ENCODE measurements around the gene MYH10.

MYH10 gene

DNA sequence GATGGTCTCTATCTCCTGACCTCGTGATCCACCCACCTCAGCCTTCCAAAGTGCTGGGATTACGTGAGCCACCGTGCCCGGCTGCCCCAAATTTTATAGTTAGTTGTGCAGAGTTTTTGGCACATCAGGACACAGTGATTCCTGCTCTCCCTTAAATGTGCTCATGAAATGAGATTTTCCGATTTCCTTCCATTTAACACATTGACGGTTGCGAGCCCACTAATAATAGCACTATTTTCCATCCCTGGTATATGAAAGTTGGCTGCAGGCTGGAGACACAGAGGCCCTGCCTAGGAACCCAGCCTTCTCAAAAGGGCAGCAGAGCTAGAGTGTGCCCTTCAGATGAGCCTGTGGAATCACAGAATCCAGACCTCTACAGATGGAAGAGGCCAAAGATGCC lies 17.4 kb upstream of the MYH10 start:
- DNase-seq = no peak

DNA sequence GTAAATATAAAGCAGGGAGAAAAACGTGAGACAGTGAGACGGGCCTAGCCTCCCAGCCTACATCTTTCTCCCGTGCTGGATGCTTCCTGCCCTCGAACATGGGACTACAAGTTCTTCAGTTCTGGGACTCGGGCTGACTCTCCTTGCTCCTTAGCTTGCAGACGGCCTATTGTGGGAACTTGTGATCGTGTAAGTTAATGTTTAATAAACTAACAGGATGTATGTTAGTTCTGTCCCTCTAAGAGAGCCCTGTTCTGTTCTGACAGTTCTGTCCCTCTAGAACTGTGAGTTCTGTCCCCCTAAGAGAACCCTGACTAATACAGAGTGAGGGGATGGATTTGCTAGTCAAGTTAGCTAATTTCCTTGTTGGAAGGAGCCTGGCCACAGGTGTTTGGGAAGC lies 16.7 kb upstream of the MYH10 start:
- DNase-seq = no peak

DNA sequence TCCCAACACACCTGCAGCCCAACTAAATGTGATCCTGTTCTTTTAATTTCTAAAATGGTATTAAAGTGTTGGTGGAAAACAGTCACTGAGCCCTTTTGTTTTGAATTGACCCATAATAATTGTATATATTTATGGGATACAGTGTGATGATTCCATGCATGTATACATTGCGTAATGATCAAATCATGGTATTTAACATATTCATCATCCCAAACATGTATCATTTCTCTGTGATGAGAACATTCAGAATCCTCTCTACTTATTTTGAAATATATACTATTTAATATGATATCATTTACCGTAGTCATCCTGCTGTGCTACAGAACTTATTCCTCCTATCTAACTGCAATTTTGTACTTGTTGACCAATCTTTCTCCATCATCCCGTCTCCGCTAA lies 14.0 kb upstream of the MYH10 start:
- DNase-seq = no peak

DNA sequence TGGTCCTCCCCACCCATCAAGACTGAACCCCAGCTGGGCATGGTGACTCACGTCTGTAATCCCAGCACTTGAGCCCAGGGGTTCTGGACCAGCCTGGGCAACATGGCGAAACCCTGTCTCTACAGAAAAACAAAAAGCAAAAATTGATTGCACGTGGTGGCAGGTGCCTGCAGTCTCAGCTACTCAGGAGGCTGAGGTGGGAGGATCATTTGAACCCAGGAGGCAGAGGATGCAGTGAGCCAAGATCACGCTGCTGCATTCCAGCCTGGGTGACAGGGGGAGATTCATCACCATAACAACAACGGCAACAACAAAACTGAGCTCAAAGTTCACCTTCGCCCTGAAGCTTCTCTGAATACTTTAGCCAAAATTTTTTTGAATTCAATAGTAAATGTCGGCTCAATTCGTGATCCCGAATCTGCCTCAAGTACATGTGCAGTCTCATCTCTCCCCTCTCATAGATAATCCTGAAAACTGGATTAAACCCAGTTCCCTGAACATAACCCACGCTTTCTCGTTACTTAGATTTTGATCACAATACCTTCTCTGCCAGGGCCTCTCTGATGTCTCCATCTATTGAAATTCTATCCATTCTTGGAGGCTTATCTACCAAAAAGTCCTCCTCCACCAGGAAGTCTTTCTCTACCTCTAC lies 13.5 kb upstream of the MYH10 start:
- DNase-seq = no peak

DNA sequence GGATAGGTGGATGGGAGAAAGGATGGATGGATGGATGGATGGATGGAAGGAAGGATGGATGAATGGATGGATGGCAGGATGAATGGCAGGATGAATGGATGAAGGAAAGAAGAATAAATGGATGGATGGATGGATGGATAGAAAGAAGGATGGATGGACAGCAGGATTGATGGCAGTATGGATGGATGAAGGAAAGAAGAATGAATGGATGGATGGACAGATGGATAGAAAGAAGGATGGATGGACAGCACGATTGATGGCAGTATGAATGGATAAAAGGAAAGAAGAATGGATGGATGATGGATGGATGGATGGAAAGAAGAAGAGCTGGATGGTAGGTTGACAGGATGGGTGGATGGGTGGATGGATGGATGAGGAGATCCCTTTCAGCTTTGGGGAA lies 9.2 kb upstream of the MYH10 start:
- no peak for DNase-seq

DNA sequence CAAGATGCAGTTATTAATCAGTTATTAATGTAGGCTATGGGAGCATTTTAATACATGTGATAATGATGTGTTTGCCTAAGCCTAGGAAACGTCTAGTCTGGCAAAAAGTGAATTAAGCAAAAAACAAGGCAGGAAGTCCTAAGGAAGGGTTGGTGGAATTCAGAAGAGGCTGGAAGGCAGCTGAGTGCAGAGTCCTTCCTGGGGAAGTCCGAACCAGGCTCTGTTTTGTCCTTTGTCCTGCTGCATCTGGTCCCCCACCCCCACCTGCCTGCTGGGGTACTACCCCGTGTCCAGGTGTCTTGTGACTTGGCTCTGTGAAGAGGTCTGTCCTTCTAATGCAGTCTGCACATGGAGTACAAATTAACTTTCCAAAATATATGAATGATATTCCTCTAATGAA lies 1.5 kb upstream of the MYH10 start:
- DNase-seq = no peak

DNA sequence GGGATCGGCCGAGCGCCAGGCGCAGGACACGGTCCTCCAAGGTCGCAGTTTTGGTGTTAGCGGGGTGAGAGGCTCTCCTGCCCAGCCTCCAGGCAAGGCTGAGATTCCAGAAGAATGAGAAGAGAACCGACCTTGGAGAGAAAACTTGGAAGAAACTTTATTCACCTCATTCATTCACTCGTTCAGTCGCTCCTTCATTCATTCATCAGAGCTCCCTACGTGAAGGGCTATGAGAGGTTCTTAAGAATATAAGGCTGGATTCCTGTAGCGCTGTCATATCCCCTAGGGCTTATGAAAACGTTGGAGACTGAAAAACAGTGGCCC lies 991 bp upstream of the MYH10 start:
- DNase-seq = no peak

DNA sequence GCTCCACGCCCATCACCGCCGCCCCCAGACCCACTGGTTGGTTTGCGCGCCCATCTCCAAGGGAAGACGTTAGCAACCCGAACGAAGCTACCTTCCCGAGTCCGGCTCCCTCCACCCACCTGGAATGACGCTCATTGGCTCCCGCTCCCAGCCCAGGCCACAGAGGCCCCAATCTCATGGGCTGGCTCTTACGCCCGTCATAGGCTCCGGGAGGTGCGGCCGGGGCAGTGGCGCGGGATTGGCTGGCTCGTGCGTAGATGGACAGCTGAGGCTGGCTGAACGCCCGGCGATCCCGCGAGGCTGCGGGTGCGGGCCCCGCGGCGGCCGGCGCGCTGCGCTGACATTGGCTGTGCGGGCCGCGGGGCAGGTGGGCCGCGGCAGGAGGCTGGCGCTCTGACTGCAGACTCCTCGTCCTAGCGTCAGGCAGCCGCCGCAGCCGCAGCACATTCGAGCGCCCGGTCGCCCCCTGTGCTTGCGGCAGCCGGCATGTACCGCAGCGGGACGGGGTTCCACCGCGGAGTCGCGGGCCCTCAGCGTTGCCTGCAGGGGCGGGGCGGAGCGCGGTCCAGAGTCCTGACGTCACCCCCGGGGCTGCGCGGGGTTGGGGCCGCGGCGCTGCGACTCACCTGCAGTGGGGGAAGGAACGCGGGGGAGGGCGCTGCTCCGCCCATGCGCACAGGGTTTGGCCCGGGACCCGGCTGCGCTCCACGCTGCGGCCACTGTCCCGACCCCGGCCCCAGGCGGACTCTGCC lies 453 bp upstream of the MYH10 start:
- peak; percentile 73 to 94 for DNase-seq

DNA sequence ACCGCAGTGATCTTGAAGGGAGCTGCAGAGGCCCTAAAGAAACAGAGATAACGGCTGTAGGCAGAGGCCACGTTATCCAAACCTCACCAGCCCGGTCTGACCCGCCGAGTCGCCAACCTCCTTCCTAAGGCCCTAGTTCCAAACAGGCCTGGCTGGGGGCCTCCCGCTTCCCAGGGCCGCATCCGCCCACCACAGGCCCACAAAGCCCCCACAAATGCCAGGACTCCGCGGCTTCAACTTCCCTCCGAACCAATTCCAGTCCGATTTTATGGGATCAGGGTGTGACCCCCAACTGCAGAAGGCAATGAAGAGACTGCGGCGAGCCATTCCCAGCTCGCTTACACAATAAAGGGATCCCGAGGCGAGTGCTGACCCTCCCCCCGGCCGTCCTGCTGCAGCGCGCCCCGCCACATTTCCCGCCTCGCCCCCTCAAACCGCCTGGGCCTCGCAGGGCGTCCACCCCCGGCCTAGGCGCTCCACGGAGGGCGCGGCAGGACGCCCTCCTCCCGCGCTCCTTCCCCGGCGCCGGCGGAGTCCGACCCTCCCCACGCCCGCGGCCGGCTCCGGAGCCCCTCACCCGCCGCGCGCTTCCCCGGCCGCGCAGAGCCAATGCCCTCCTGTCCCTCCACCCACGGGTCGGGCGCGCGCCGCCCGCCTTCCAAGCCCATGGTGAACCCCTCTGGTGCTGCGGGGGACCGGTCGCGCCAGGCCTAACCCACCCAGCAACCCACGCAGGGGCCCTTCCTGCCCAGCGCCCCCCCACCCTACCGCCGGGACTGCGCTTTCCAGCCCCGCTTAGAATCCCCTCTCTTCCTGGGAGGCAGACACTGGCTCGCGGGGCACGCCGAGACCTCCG lies 926 bp downstream of the MYH10 start:
- DNase-seq = no peak

DNA sequence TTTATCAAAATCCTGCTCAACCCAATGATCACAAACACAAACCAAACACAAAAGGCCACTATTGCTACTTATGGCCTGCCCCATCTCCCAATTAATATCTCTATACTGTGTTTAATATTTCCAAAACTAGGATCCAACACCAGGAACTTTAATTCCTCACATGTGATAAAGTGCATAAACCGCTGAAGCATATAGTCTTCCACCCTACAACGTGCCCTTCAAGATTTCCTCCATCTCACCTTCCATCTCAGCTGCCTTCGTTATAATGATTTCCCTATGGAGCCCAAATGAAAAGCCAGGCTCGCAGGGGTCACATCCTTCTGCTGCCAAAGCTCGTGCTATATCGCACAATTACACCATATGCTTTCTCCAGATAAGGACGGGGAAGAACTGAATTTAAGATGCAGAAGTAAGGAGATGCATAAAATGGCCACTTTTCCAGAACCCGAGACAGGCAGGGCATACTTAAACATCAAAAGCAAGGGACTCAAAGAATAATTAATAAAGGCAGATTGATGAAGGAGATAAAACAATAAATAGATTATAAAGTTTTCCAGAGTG lies 1.8 kb downstream of the MYH10 start:
- no peak for DNase-seq

DNA sequence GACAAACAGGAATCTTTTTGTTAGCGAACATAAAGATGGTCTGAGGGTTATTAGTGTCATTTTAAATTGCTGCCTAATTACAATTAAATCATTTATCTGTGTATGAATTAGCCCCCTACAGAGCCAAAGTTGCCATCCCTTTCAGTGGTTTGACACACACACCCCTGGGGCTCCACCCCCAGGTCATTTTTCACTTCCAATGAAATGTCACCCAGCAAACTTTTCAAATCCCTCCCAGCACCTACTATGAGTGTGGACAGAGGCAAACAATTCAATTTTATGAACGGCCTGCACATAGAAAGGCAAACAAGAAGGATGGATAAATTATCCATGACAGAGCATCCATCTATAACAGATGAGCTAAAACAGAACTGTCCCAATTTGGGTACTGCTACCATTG lies 2.4 kb downstream of the MYH10 start:
- DNase-seq = no peak

DNA sequence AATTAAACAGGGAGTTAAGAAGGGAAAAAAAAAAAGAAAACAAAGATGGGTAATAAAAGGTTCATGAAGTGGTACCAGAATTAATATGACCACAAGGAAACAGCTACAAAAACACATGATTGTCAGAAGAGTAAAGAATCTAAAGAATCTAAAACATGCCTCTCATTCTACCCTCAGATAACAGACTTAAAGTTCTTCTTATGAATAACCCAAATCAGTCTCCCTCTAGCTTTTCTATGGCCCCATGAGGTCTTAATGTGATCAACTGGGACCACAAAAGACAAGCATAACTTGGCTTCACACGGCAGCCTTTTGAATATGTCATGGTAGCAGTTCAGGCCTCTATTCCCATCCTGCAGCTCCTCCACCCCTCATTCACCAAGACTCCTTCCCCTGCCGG lies 6.9 kb downstream of the MYH10 start:
- DNase-seq = no peak

DNA sequence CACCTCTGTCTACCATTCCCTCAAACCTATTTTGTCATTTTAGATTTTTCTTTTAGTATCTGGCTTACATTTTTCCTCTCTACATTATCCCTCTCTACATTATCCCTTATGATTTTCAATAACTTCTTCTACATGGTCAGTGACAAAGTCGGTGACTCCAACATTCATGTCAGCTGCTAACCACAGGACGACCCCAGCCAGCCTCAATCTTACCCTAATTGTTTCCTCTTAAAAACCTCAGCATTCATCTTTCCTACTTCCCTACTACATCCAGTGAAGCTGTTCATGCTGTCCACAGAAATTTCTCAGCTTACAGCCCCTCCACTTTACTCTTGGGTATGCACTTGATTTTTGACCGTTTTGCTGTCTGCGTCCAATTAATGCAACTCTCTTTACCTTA lies 8.3 kb downstream of the MYH10 start:
- DNase-seq = no peak

DNA sequence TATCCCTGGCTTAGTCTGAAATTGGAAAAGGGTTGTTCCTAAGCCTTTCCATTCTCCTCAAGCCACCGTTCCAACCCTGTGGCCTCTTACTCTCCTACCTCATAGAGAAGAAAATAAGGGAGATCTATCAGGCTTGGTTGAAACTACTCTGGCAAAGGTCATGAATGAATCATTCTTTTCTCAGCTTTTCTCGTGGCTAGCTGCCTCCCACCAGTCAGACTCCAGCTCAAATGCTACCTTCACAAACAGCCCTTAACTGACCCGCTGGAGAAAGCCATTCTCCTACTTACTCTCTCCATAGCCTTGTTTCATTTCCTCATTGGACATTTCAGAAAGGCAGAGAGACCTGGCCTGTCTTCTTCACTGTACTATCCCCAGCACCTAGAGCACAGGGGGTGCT lies 8.9 kb downstream of the MYH10 start:
- no peak for DNase-seq

DNA sequence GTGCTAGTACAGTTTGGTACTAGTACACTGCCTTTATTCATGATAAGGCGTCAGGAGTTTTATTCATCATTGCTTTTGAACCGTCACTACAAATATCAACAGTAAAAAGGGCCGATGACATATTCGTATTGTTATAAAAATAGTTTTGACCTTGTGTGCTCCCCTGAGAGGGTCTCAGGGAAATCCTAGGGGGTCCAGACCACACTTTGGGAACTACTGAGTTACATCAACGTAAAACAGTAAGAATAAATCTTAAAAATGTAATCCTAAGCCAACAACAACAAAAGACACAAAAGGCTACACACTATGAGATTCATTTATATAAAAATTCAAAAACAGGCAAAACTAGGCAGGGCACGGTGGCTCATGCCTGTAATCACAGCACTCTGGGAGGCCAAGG lies 11.2 kb downstream of the MYH10 start:
- no peak for DNase-seq

DNA sequence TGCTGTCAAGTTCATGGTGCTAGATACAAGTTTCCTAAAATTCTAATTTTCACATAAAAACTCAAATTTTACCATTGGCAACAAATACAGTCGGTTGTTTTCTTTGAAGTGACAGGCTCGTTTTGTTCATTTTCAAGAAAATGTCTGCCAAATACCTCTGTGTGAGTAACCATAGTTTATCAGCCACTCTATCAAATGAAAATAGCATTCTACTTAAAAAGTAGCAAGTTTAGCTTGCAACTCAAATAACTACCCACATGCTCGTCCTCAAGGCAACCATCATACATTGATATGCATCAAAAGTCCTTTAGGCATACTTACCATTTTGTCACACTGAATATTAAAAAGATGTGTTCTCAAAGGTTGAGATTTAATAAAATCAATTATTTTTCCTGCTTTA lies 11.7 kb downstream of the MYH10 start:
- DNase-seq = no peak

DNA sequence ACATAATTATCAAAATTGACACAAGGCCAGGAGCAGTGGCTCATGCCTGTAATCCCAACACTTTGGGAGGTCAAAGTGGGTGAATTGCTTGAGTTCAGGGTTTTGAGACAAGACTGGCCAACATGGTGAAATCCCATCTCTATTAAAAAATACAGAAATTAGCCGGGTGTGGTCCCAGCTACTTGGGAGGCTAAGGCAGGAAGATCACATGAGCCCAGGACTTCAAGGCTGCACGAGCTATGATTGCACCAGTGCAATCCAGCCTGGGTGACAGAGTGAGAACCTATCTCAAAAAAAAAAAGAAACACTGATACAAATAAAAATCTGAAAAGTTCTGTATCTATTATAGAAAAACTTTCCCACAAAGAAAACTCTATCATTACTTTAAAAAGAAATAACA lies 15.5 kb downstream of the MYH10 start:
- DNase-seq = no peak

DNA sequence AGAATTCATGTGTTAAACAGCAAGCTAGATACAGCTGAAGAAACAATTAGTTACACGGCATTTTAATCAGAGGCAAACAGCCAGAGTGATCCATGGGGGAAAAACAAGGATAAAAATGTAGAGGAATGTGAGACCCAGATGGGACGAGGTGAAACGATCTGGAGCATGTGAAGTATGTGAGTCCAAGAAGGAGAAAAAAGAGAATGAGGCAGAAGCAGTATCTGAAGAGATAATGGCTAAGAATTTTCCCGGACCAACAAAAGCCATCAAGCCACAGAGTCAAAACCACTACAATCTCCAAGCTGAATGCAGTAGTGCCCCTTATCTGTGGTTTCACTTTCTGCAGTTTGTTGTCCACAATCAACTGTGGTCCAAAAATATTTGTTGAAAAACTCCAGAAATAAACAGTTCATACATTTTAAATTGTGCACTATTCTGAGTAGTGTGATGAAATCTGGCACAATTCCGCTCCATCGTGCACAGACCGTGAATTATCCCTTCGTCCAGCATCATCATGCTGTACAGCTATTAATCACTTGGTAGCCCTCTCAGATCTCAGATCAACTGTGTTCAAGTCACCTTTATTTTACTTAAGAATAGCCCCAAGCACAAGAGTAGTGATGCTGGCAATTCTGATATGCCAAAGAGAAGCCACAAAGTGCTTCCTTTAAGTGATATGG lies 18.8 kb downstream of the MYH10 start:
- DNase-seq = no peak

DNA sequence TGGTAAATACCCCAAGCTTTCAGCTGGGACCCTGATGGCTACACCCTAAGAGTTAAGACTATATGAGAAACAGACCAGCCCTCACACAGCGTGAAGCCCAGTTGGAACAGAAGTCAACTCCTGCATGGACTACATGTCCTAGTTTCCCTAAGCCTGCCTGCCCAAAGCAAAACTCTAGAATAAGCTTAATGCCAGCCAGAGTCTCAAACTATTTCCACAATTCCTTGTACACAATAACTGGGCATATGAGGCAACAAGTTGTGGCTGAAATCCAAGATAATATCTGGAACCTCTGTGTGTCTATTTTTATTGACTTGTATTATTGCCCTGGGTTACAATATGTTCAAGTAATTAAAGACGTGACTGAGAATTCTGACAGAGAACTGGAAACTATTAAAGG lies 19.4 kb downstream of the MYH10 start:
- DNase-seq = no peak

DNA sequence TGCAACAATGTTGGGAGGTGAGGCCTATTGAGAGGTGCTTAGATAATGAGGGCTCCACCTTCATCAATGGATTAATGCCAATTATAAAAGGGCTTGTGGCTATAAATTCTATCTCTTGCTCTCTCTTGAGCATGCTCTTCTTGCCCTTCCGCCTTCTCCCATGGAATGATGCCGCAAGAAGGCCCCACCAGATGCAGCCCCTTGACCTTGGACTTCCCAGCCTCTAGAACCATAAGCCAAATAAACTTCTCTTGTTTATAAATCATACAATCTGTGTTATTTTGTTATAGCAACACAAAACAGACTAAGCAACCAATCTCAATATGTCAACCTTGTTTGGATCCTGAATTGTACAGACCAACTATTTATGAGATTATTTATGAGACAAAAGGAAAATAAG lies 20.0 kb downstream of the MYH10 start:
- DNase-seq = no peak

DNA sequence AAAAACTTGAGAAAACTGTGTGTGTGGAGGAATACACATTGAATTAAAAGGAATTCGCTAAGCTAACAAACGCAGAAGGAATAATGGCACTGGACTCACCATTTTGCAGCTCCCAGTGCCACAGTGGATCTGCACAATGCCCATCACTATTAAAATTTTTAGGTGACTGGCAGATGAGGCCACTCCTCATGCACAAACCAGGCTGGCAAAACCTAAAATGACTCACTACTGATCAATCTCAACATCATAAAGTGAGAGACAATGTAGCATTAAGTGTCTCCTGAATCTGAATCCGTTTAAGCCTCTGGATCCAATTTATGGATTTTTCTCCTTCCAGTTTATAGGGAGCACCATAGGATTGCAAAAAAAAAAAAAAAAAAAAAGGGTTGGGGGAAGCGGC lies 20.6 kb downstream of the MYH10 start:
- DNase-seq = no peak

DNA sequence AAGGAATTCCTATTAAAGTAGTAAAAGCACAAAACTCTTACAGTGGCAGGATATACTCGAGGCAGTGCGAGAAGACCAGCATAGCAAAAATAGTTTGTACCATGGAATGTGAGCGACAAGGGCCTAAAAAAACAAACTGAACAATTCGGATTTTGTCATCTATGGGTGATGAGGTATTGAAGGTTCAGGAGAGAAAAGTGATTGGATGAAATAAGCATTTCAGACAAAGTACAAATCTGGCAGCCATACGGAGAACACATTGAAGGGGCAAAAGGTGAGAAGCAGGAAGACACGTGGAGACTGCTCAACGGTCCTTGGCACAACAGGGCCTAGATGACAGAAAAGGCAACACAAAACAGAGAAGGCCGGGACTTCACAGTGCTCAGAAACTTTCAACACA lies 22.5 kb downstream of the MYH10 start:
- DNase-seq = no peak

DNA sequence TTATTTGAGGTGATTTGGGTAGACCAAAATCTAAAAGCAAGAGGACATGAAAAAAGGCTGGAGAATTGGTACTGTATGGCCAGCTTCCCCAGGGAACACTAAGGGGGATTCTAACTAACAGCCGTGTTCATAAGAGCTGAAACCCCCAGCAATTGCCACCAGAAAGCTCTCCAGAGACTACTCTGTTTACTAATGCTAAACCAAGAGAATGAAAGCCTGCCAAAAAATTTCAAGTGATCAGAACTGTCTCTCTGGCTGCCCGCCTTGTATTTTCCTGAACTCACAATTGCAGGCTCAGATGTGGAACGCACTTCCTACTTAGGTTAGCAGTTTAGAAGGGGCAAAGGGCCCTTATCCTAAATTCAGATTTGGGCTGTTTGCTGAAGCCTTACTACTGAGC lies 24.1 kb downstream of the MYH10 start:
- no peak for DNase-seq

Data from cerebellar nuclear complex (tissue), 1 donor.